Endometrial microvascular endothelial cells (primary cell): ENCODE measurements around the gene BID. TPM values are rescaled to one million over a fixed set of nuclear protein-coding genes. Genes with fewer than 3 reads are reported as not detected.
"Not testable (repeated sequence)": the region's sequence is repeated elsewhere in the genome, so short reads cannot be mapped to it uniquely, and the experiment has no call there.

Experiments used
- in situ Hi-C: cut with HindIII; loops from 2 replicates; pipeline ENCODE4 v1.10.0; 2017; ENCODE audit warnings: low sequenced_read_pairs, low pct_unique_long_range_greater_than_20kb; ENCODE audit errors: inconsistent ontology term
- total RNA-seq: library from RNA; depleted of rRNA; stranded (reverse); fragments of >200 nt; gene quantifications from one replicate; pipeline ENCODE4 v1.2.3, GENCODE V29; 2015; ENCODE audit errors: inconsistent ontology term

BID gene
- total RNA-seq, 1 donor from 2014 or later: 117 TPM

GRCh38 chr22:17774926-17775685 is 837 bp upstream of the BID start:
- in situ Hi-C loops: no loop called here

- in situ Hi-C loops: no loop called here
Observed at GRCh38 chr22:17773606-17774205, 563 bp downstream of the BID start.

GRCh38 chr22:17772958-17773605 is 1.2 kb downstream of the BID start:
- in situ Hi-C loops: no loop called here

- in situ Hi-C loops: no loop called here
Observed at GRCh38 chr22:17772249-17772957, 1.9 kb downstream of the BID start.

- in situ Hi-C loops: no loop called here
Observed at GRCh38 chr22:17770180-17771077, 3.8 kb downstream of the BID start.

- in situ Hi-C loops: no loop called here
Observed at GRCh38 chr22:17769716-17770082, 4.6 kb downstream of the BID start.

GRCh38 chr22:17769013-17769715 is 5.1 kb downstream of the BID start:
- in situ Hi-C loops: no loop called here

- in situ Hi-C loops: no loop called here
Observed at GRCh38 chr22:17767233-17768065, 6.8 kb downstream of the BID start.

GRCh38 chr22:17764852-17765251 is 9.4 kb downstream of the BID start:
- in situ Hi-C loops: not testable (repeated sequence)

GRCh38 chr22:17764036-17764435 is 10.2 kb downstream of the BID start:
- in situ Hi-C loops: no loop called here

- in situ Hi-C loops: not testable (repeated sequence)
Observed at GRCh38 chr22:17763442-17763841, 10.8 kb downstream of the BID start.

GRCh38 chr22:17761138-17761488 is 13.2 kb downstream of the BID start:
- in situ Hi-C loops: no loop called here

GRCh38 chr22:17754233-17754925 is 19.9 kb downstream of the BID start:
- in situ Hi-C loops: no loop called here

GRCh38 chr22:17753401-17753989 is 20.8 kb downstream of the BID start:
- in situ Hi-C loops: no loop called here

- in situ Hi-C loops: no loop called here
Observed at GRCh38 chr22:17751596-17751995, 22.7 kb downstream of the BID start.

GRCh38 chr22:17749605-17750395 is 24.5 kb downstream of the BID start:
- in situ Hi-C loops: no loop called here
